ENCODE results near the gene PITX1.

DNA sequence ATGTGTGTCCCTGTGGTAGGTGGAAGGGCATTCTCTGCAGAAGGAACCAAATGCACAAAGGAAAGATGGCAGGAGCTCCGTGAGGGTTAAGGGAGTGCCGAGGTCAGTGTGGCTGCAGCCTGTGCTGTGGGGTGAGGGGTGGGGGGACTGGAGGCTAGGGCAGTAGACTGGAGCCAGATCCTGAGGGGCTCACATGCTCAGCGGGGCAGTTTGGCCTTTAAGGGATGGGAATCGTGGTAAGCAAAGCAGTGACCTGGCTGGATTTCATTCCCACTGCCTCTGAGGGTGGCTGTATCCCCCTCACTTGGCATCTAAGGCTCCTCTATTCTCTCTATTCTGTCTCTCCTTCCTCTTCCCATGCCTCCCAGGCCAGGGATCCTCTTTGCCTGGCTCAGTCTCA is 15.6 kb downstream of the PITX1 start:
- TF ChIP-seq CTCF (IDR thresholded peaks at IDR 0.05) (no peak), EZH2 (IDR thresholded peaks at IDR 0.05) (no peak), EZH2phosphoT487 (IDR thresholded peaks at IDR 0.05) (no peak)

Measured in neural progenitor cell (in vitro differentiated cells).